ENCODE measurements around the gene KIF26B.

DNA sequence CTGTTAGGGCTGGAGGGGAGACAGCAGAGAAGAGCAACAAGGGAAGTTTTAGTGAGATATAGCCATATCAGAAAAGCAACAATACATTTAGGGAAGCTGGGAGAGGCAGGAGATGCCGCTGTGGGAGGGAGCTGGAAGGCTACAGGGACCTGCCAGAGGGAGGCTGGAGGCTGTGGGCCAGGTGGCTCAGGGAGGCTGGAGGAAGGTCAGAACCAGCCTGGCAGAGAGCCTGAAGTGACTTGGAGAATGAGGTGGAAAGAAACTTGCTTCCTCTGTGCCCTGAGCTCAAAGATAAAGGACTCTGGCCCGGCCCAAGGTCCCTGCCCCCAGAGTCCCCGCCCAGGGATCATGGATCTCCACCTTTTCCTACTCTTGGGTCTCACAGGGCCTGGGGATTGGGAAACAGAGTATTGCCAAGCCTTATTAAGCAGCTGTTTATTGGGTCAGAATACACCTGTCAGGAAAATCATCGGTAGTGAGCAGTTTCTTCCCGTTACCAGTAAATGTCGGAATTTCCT lies 85.9 kb downstream of the KIF26B start:
- TF ChIP-seq, protein P1, sequence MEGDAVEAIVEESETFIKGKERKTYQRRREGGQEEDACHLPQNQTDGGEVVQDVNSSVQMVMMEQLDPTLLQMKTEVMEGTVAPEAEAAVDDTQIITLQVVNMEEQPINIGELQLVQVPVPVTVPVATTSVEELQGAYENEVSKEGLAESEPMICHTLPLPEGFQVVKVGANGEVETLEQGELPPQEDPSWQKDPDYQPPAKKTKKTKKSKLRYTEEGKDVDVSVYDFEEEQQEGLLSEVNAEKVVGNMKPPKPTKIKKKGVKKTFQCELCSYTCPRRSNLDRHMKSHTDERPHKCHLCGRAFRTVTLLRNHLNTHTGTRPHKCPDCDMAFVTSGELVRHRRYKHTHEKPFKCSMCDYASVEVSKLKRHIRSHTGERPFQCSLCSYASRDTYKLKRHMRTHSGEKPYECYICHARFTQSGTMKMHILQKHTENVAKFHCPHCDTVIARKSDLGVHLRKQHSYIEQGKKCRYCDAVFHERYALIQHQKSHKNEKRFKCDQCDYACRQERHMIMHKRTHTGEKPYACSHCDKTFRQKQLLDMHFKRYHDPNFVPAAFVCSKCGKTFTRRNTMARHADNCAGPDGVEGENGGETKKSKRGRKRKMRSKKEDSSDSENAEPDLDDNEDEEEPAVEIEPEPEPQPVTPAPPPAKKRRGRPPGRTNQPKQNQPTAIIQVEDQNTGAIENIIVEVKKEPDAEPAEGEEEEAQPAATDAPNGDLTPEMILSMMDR (IDR thresholded peaks at IDR 0.05; ENCODE audit: low read length), result no peak
- TF ChIP-seq EZH2phosphoT487 (IDR thresholded peaks at IDR 0.05; ENCODE audit: low read length) (no peak), EZH2 (optimal IDR thresholded peaks at IDR 0.05; ENCODE audit: low read depth, low read length) (no peak)

Measured in MM.1S (cell line).